ENCODE measurements around the gene MAN1C1.
"Not testable (repeated sequence)": the region's sequence is repeated elsewhere in the genome, so short reads cannot be mapped to it uniquely, and the experiment has no call there.

Gene MAN1C1

GRCh38 chr1:25657883-25658760 is 41.5 kb downstream of the MAN1C1 start:
- DNase-seq (ENCODE audit: low spot score): no peak

DNA sequence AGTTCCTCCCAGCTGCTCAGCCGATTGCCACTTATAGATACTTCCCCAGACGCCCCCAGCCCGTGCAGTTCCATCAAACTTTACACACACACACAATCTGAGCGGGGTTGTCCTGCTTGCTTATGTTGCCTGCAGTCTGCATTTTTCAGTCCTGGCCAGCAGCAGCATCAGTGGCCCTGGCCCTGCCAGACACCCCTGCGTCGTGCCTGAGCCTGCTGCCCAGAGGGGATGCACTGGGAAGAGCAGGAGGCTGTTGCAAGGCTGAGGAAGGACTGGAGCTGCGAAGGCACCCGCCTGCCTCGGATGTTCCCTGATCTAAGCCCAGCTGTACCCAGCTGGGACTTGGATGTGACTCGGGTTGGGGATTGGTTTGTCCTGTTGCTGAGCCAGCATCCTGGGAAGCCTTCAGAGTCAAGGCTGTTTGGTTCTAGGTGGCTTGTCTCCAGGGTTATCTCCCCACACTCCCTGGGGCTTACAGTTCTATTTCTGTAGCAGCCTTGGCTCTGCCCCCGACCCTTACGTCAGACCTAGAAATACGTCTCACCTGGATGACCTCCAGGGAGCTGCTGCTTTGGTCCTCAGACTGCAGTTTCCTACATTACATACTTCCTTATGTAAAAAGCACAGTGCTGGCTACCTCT is 42.3 kb downstream of the MAN1C1 start:
- no peak for DNase-seq (ENCODE audit: low spot score)

DNA sequence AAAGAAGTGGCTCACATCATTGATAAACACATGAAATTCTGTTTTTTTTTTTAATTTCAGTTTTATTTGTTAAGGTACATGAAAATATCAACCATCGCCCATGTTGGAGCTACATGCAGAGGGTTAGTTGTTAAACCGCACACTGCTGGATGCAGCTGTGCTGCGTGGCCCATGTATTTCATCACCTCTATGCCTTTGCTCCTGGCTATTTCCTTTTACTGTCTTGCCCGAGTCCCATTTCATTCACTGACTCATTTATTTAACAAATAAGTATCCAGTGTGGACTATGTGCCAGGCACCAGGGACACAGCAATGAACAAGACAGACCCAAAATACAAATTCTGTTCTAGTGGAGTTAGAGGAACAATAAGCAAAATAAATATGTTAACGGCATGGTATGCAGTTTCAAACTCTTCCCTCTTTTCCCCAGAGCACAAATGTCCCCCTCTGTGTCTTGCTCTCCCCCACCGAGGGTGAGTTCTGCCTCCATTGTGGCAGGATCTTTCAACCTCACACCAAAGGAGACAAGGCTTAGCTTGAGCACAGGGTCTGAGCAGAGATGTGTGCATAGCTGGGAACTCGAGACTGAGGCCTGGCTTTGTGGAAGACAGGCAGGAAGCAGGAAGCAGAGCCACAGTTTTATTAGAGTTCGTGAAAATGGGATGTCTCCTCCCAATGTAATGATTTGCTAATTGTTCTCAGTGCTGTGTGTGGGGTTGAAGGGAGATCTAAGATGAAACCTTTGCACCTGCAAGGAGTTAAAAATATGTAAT is 44.6 kb downstream of the MAN1C1 start:
- DNase-seq (ENCODE audit: low spot score): no peak

- DNase-seq (ENCODE audit: low spot score): no peak
Observed at GRCh38 chr1:25662061-25662460, 45.5 kb downstream of the MAN1C1 start.

- not testable (repeated sequence) for DNase-seq (ENCODE audit: low spot score)
Observed at GRCh38 chr1:25662959-25663358, 46.4 kb downstream of the MAN1C1 start.

GRCh38 chr1:25664357-25665199 is 48.0 kb downstream of the MAN1C1 start:
- no peak for DNase-seq (ENCODE audit: low spot score)

DNA sequence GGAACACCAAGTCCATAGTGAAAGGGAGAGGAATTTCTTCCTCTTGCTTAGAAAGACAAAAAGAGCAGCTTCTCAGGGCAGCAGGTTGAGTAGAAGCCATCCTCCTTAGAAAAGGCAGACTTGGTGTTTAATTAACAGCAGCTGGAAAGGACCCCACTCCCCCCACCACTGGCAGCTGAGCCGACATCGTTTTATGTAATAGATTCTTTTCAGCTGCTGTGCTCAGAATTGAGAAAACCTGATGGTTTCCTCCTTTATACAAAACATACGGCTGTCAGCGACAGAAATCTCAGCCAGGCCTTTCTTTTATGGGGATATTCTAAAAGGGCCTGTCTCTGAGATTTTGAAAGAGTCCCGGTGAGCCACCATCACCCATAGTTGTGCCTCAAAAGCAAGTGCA is 49.9 kb downstream of the MAN1C1 start:
- DNase-seq (ENCODE audit: low spot score): no peak

- DNase-seq (ENCODE audit: low spot score): no peak
Observed at GRCh38 chr1:25668931-25669573, 52.5 kb downstream of the MAN1C1 start.

DNA sequence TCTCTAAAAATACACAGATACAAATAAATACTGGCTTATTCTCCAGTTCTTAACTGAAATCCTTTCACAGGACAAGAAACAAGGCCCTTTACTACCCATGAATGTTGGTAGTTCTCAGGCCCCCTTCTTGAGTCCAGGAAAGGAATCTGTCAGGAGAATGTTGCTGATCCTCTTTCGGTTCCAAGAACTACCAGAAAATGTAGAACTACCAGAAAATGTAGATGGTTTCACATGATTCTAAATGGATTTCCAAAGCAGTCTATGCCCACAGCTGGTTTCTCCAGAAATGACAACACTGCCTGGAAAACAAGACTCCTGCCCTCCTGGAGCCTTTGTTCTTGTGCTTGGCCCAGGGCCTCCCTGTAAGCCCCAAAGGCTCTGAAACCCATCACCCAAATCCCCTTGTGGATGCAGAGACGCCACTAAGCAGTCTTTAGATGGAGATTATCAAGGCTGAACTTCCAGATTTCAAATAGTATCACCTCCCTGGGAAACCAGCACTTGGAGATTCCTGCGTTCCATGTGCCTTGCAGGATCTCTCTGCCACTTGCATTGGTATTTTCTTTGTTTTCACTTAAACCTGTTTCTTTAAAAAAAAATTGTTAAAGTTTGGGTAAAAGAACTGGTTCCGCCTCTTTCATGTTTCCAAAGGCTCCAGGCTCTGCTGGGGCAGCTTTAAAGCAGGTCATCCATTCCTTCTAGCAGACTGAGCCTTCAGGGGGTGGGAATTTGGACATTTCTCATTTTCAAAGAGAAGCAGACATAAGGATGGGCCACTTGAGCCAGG is 53.4 kb downstream of the MAN1C1 start:
- DNase-seq (ENCODE audit: low spot score): no peak

GRCh38 chr1:25671929-25672328 is 55.3 kb downstream of the MAN1C1 start:
- DNase-seq (ENCODE audit: low spot score): no peak

DNA sequence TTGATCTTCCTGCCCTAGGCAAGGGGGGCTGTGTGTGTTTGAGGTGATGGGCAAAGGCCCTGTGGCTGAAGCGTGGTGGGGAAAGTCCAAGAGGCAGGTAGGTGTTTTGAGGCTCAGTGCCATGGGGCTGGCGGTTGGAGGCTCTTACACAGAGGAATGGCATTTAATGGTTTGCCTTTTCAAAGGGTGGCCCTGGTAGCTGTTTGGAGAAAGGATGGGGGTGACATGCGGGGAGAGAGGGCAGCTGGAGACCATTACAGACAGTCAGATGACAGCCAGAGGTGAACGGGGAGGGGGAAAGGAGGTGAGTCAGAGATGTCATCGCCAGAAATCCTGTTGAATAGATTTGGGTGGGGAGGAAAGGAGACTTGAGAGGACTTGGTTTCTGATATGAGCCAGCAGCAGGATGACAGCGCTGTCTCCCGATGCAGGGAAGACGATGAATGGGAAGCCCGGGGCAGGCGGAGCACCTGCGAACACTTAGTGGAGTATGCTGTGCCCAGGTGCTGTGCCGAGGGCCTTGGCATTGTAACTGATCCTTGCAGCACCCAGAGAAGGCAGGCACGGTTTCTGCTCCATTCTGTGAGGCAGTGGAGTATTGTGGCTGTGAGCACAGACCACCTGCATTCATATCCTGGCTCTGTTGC is 56.3 kb downstream of the MAN1C1 start:
- no peak for DNase-seq (ENCODE audit: low spot score)

- DNase-seq (ENCODE audit: low spot score): no peak
Observed at GRCh38 chr1:25673456-25673855, 56.9 kb downstream of the MAN1C1 start.

DNA sequence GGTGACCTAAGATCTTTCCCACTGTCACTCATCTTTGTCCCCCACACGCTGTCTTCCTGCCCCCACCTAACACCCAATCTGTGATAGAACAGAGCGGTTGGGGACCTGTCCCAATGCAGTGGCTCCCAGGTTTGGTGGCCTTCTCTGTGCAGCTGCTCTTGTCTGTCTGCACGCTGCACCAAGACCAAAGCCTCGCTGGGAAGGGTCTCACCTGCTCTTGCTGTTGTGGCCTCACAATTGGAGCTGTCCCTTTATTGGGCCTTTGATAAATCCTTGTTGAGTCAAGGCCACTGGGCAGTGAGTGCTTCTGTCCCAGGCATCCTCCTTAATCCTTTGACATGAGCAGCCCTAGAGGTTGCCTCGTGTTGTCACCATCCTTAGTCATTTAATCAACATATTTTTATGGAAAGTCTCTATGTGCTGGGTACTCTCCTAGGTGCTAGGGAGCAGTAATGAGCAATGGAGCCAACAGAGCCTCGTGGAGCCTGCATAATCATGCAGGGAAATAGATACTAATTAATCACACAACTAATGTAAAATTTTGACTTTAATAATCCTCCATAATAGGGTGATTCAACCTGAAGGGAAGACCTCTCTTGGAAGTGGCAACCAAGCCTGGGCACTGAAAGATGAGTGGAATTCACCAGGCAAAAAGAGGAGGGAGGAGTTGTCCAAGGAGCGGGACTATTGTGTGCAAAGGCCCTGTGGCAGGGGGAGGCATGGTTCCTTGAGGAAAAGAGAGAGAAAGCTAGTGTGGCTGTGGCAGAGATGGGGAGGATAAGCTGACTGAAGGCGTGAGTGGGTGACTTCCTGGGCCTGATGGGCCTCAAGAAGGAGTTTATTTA is 57.6 kb downstream of the MAN1C1 start:
- DNase-seq (ENCODE audit: low spot score): no peak

GRCh38 chr1:25674807-25675084 is 58.2 kb downstream of the MAN1C1 start:
- no peak for DNase-seq (ENCODE audit: low spot score)

- no peak for DNase-seq (ENCODE audit: low spot score)
Observed at GRCh38 chr1:25675729-25676476, 59.3 kb downstream of the MAN1C1 start.

- no peak for DNase-seq (ENCODE audit: low spot score)
Observed at GRCh38 chr1:25676488-25676887, 59.9 kb downstream of the MAN1C1 start.

- no peak for DNase-seq (ENCODE audit: low spot score)
Observed at GRCh38 chr1:25677193-25677773, 60.7 kb downstream of the MAN1C1 start.

- DNase-seq (ENCODE audit: low spot score): no peak
Observed at GRCh38 chr1:25679171-25679570, 62.6 kb downstream of the MAN1C1 start.

Data from AG20443 (cell line).